ENCODE results near the gene UMOD.

- TF ChIP-seq TAF1 (IDR thresholded peaks at IDR 0.05; ENCODE audit: borderline replicate concordance, low read depth, low read length) (no peak), POLR2A (IDR thresholded peaks at IDR 0.05; ENCODE audit: low read depth, low read length) (no peak), POLR2AphosphoS5 (IDR thresholded peaks at IDR 0.05; ENCODE audit: low read depth, low read length) (no peak)
Measured at GRCh38 chr16:20398603-20399002, 46.1 kb upstream of the UMOD start.
